Measurements from ENCODE around the gene RAD51D.

- TF ChIP-seq, protein P1, sequence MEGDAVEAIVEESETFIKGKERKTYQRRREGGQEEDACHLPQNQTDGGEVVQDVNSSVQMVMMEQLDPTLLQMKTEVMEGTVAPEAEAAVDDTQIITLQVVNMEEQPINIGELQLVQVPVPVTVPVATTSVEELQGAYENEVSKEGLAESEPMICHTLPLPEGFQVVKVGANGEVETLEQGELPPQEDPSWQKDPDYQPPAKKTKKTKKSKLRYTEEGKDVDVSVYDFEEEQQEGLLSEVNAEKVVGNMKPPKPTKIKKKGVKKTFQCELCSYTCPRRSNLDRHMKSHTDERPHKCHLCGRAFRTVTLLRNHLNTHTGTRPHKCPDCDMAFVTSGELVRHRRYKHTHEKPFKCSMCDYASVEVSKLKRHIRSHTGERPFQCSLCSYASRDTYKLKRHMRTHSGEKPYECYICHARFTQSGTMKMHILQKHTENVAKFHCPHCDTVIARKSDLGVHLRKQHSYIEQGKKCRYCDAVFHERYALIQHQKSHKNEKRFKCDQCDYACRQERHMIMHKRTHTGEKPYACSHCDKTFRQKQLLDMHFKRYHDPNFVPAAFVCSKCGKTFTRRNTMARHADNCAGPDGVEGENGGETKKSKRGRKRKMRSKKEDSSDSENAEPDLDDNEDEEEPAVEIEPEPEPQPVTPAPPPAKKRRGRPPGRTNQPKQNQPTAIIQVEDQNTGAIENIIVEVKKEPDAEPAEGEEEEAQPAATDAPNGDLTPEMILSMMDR (IDR thresholded peaks at IDR 0.05; ENCODE audit: insufficient read depth, low read depth, low read length): no peak
- TF ChIP-seq EZH2 (IDR thresholded peaks at IDR 0.05; ENCODE audit: insufficient read depth, low read length): no peak
Observed at GRCh38 chr17:35052780-35053179, 66.9 kb downstream of the RAD51D start.

Data from astrocyte (in vitro differentiated cells and primary cell).